Glutamatergic neuron (in vitro differentiated cells): ENCODE data around the gene OPTC. TPM values are rescaled to one million over a fixed set of nuclear protein-coding genes. Genes with fewer than 3 reads are reported as not detected.
"Not testable (repeated sequence)": the region's sequence is repeated elsewhere in the genome, so short reads cannot be mapped to it uniquely, and the experiment has no call there.

ENCODE experiments used
- DNase-seq: peaks from one replicate; pipeline ENCODE4 v3.0.0; 2022
- H3K27ac Mint-ChIP-seq: one replicate; pipeline ENCODE4 v1.8.0; 2020; ENCODE audit warnings: mild to moderate bottlenecking, mixed read lengths, inconsistent platforms; ENCODE audit not compliant: unreplicated experiment
- H3K27me3 Mint-ChIP-seq: one replicate; pipeline ENCODE4 v1.8.0; 2020; ENCODE audit warnings: mild to moderate bottlenecking, moderate library complexity, mixed read lengths, inconsistent platforms; ENCODE audit not compliant: unreplicated experiment
- H3K36me3 Mint-ChIP-seq: one replicate; pipeline ENCODE4 v1.8.0; 2020; ENCODE audit warnings: mild to moderate bottlenecking, mixed read lengths, inconsistent platforms; ENCODE audit not compliant: unreplicated experiment
- H3K4me1 Mint-ChIP-seq: one replicate; pipeline ENCODE4 v1.8.0; 2020; ENCODE audit warnings: mild to moderate bottlenecking, low read depth, mixed read lengths, inconsistent platforms; ENCODE audit not compliant: unreplicated experiment
- H3K4me3 Mint-ChIP-seq: one replicate; pipeline ENCODE4 v1.8.0; 2020; ENCODE audit warnings: mild to moderate bottlenecking, mixed read lengths, inconsistent platforms; ENCODE audit not compliant: unreplicated experiment
- H3K9me3 Mint-ChIP-seq: one replicate; pipeline ENCODE4 v1.8.0; 2020; ENCODE audit warnings: mild to moderate bottlenecking, moderate library complexity, mixed read lengths, inconsistent platforms; ENCODE audit not compliant: unreplicated experiment
- long read RNA-seq: library from polyadenylated mRNA; unstranded; transcript quantifications from one replicate; pipeline ENCODE4 v2.0.0, GENCODE V29; 2020; ENCODE audit not compliant: unreplicated experiment
- total RNA-seq: library from RNA; stranded (reverse); fragmentation: NEBNext Ultra II Directional; extraction: Animal tissue kit (Norgen Biotek cat#: 25700); gene quantifications from one replicate; pipeline ENCODE4 v1.2.1, GENCODE V29; 2021; ENCODE audit not compliant: unreplicated experiment
- TF ChIP-seq, protein P1 (sequence below): fragments of 200-600 bp; sonication (generic); IDR thresholded peaks from one replicate; pipeline ENCODE4 v1.5.0; 2021; ENCODE audit not compliant: partially characterized antibody, unreplicated experiment

Gene OPTC, protein sequence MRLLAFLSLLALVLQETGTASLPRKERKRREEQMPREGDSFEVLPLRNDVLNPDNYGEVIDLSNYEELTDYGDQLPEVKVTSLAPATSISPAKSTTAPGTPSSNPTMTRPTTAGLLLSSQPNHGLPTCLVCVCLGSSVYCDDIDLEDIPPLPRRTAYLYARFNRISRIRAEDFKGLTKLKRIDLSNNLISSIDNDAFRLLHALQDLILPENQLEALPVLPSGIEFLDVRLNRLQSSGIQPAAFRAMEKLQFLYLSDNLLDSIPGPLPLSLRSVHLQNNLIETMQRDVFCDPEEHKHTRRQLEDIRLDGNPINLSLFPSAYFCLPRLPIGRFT
- not detected for total RNA-seq
- long read RNA-seq = 0 reads

DNA sequence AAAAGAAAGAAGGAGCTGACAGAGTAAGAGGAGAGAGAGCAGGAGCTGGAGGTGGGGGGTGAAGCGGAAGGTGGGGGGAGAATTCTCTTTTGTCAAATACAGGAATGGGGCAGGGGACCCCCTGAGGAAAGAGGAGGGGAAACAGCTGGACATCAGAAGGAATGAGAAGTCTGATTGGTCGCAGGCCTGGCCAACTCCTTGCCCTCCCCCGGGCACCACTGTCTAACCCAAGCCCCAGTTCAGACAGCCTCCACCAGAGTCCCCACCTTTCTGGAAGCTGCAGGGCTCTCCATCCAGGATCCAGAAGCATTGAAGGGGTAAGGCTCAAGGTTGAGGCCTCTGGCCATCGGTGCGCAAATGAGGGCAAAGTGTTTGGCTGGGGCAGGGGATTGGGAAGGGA lies at the start of gene OPTC:
TSS of gene OPTC (plus strand) at position 253 of the 400 bp plus-strand sequence. CDS start 1,853 bp downstream, outside the sequence.
- peaks cover 4% of the 10 kb centered on the region for H3K9me3 Mint-ChIP-seq
- TF ChIP-seq, protein P1, sequence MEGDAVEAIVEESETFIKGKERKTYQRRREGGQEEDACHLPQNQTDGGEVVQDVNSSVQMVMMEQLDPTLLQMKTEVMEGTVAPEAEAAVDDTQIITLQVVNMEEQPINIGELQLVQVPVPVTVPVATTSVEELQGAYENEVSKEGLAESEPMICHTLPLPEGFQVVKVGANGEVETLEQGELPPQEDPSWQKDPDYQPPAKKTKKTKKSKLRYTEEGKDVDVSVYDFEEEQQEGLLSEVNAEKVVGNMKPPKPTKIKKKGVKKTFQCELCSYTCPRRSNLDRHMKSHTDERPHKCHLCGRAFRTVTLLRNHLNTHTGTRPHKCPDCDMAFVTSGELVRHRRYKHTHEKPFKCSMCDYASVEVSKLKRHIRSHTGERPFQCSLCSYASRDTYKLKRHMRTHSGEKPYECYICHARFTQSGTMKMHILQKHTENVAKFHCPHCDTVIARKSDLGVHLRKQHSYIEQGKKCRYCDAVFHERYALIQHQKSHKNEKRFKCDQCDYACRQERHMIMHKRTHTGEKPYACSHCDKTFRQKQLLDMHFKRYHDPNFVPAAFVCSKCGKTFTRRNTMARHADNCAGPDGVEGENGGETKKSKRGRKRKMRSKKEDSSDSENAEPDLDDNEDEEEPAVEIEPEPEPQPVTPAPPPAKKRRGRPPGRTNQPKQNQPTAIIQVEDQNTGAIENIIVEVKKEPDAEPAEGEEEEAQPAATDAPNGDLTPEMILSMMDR = no peak
- DNase-seq = no peak
- H3K4me1 Mint-ChIP-seq = peaks cover 22% of the 10 kb centered on the region
- no peak within 1 kb of the TSS for H3K27ac Mint-ChIP-seq
- no peak within 1 kb of the TSS for H3K4me3 Mint-ChIP-seq
- peaks cover 1% of the 10 kb centered on the region for H3K27me3 Mint-ChIP-seq
- H3K36me3 Mint-ChIP-seq = no peaks in the 10 kb centered on the region

DNA sequence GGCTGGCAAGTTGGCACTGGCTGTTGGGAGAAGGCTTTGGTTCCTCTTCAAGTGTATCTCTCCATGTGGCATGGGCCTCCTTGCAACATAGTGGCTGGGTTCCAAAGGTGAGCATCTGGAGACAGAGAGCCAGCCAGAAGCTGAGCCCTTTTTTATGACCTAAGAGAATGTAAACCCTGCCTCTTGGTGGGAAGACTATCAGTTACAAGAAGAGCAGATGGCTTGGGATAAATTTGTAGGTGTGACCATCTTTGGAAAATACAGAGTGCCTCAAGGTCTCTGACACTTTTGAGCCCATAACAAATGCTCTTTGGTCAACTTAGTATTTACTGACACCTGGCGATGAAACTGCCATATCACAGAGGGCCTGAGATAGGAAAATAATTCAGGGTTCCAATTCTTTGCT lies 49.8 kb upstream of the OPTC start:
- Mint-ChIP-seq H3K4me1 (peaks cover 17% of the 10 kb centered on the region), H3K4me3 (no peak overlapping the region), H3K27me3 (peaks cover 8% of the 10 kb centered on the region), H3K27ac (no peak overlapping the region), H3K9me3 (peaks cover 6% of the 10 kb centered on the region), H3K36me3 (peaks cover 6% of the 10 kb centered on the region)
- TF ChIP-seq, protein P1 = no peak
- DNase-seq = no peak

- Mint-ChIP-seq H3K27me3 (peaks cover 7% of the 10 kb centered on the region), H3K4me3 (no peak overlapping the region), H3K27ac (no peak overlapping the region), H3K36me3 (peaks cover 6% of the 10 kb centered on the region), H3K4me1 (peaks cover 26% of the 10 kb centered on the region), H3K9me3 (peaks cover 6% of the 10 kb centered on the region)
- no peak for DNase-seq
- TF ChIP-seq, protein P1 = no peak
Measured at GRCh38 chr1:203447151-203447550, 46.8 kb upstream of the OPTC start.

DNA sequence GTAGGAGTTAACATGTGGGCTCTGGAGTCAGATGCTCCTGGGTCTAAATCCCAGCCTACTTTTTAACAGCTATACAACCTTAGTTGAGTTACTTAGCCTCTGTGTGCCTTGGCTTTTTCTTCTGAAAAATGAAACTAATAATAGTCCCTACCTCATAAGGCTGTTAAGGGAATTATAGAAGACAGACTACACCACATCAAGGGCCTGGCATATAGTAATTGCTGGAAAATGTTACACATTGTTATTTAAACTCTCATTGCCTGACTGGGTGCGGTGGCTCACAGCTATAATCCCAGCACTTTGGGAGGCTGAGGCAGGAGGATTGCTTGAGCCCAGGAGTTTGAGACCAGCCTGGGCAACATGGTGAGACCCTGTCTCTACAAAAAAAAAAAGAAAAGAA lies 46.4 kb upstream of the OPTC start:
- not testable (repeated sequence) for DNase-seq, H3K4me3 Mint-ChIP-seq, H3K9me3 Mint-ChIP-seq, H3K27me3 Mint-ChIP-seq, H3K36me3 Mint-ChIP-seq
- H3K27ac Mint-ChIP-seq = peak overlapping the region; percentile 75
- peaks cover 28% of the 10 kb centered on the region for H3K4me1 Mint-ChIP-seq

GRCh38 chr1:203448521-203449061 lies 45.4 kb upstream of the OPTC start:
- peaks cover 3% of the 10 kb centered on the region for H3K27me3 Mint-ChIP-seq
- peak; percentile 67 for DNase-seq
- H3K4me3 Mint-ChIP-seq = peak overlapping the region; percentile 69
- H3K36me3 Mint-ChIP-seq = peaks cover 6% of the 10 kb centered on the region
- H3K4me1 Mint-ChIP-seq = peaks cover 30% of the 10 kb centered on the region
- TF ChIP-seq, protein P1 = no peak
- H3K27ac Mint-ChIP-seq = peak overlapping the region; percentile 75
- peaks cover 9% of the 10 kb centered on the region for H3K9me3 Mint-ChIP-seq
